ENCODE measurements around the gene ZNF653.
"Not testable (repeated sequence)": the region's sequence is repeated elsewhere in the genome, so short reads cannot be mapped to it uniquely, and the experiment has no call there.

The ZNF653 gene

DNA sequence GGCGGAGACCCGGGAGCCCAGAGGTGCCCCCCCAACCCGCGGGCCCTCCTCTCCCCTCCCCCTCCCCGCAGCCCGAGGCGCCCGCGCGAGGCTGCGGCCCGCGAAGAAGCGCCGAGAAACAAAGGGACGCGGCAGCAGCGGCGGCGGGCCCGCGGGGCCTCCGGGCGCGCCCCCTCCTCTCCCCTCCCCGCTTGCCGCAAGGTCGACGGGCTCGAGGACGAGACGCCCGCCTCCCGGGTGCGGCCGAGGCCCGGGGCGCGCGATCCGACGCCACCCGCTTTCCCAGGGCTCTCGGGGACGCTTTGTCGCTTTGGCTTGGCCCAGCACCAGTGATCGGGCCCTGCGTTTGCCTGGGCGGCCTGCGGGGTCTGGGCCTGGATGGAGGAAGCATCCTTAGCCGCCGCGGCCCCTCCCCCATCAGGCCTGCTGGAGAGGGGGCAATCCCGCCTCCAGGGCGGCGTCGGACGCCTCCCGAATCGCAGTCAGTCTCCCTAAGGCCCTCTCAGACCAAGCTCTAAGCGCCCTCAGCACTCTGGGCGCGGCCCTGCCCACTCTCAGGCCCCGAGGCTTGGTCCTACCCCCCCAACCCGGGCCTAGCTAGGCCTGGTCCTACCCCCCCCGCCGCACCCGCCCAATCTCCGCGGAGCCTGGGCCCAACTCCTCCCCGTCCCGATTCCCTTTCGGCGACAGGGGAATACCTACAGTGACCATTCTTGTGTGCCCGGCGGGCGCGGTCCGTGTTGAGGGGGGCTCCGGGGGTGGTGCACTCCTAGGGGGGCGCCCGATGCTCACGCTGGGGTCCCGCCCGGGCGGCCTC lies 25.5 kb downstream of the ZNF653 start:
- Mint-ChIP-seq H3K9me3 (no peaks in the 10 kb centered on the region), H3K36me3 (ENCODE audit: low read depth) (peaks cover 8% of the 10 kb centered on the region), H3K27ac (no peak overlapping the region), H3K27me3 (peaks cover 45% of the 10 kb centered on the region), H3K4me3 (no peak overlapping the region), H3K4me1 (ENCODE audit: low read depth) (peaks cover 22% of the 10 kb centered on the region)
- no peak for DNase-seq

- Mint-ChIP-seq H3K27me3 (peaks cover 45% of the 10 kb centered on the region), H3K4me1 (ENCODE audit: low read depth) (peaks cover 22% of the 10 kb centered on the region), H3K4me3 (no peak overlapping the region), H3K27ac (no peak overlapping the region), H3K36me3 (ENCODE audit: low read depth) (peaks cover 6% of the 10 kb centered on the region), H3K9me3 (no peaks in the 10 kb centered on the region)
- DNase-seq: peak; percentile 54
Measured at GRCh38 chr19:11479090-11479897, 26.3 kb downstream of the ZNF653 start.

DNA sequence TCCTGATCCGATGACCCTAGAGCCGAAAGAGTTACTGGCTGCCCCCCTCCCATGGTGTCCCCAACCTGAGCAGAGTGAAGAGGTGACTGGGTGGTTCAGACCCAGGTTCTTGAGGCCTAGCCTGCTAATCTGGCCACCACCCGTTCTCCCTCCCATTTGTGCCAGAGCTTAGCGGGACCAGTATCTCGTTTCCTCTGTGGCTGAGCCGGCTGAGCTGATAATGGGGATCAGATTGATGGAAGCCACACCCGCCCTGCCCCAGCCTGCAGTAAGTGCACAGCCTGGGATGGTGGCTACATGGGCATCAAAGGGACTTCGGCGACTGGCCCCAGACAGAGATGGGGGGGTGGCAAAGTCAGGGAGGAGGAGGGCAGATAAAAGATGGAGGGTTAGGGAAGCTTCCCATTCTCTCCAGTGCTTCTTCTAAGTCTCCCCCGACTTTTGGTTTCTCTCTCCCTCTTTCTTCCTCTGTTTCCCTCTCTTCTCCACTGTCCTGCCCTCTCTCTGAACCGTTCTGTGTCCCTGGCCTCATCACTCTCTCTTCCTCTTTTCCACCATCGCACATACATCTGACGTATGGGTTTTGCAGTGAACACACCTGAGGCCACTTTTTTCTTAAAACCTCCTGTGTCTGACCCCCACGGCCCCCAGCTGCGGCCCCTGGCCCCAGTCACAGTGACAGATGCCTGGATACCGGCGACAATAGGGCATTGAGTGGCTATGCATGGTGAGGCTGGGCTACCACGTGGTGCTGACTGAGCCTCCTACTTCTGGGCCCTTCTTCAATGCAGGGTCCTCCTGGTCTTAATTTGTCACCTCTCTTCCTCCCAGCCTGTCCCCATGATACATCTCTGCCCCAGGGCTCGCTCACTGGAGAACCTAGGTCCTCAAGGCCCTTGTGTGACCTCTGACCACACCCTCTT lies 27.2 kb downstream of the ZNF653 start:
- no peak overlapping the region for H3K27ac Mint-ChIP-seq
- H3K27me3 Mint-ChIP-seq: peaks cover 42% of the 10 kb centered on the region
- no peak for DNase-seq
- H3K36me3 Mint-ChIP-seq (ENCODE audit: low read depth): peaks cover 2% of the 10 kb centered on the region
- no peak overlapping the region for H3K4me3 Mint-ChIP-seq
- peaks cover 22% of the 10 kb centered on the region for H3K4me1 Mint-ChIP-seq (ENCODE audit: low read depth)
- H3K9me3 Mint-ChIP-seq: no peaks in the 10 kb centered on the region

DNA sequence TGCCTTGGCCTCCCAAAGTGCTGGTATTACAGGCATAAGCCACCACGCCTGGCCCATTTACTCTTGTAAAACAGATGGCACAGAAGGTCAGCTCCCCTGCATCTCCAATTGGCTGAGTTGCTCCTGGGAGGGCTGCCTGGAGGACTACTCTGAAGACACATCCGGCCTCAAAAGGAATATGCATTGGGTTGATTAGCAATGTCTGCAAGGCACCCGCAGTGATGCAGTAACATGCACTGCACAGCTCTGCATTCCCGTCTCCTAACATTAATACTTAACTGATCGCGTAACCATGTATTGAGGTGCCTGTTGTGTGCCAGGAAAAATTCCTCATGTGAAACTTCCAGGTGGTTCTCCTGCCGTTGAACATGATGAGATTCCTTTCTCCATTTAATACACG lies 29.8 kb downstream of the ZNF653 start:
- Mint-ChIP-seq H3K27ac (no peak overlapping the region), H3K36me3 (ENCODE audit: low read depth) (no peaks in the 10 kb centered on the region), H3K4me3 (no peak overlapping the region), H3K9me3 (no peaks in the 10 kb centered on the region), H3K4me1 (ENCODE audit: low read depth) (peaks cover 4% of the 10 kb centered on the region), H3K27me3 (peaks cover 22% of the 10 kb centered on the region)
- no peak for DNase-seq

GRCh38 chr19:11475343-11475742 lies 30.3 kb downstream of the ZNF653 start:
- H3K27ac Mint-ChIP-seq; DNase-seq; H3K9me3 Mint-ChIP-seq; H3K4me1 Mint-ChIP-seq (ENCODE audit: low read depth); H3K36me3 Mint-ChIP-seq (ENCODE audit: low read depth); H3K4me3 Mint-ChIP-seq: not testable (repeated sequence)
- H3K27me3 Mint-ChIP-seq: peaks cover 22% of the 10 kb centered on the region

DNA sequence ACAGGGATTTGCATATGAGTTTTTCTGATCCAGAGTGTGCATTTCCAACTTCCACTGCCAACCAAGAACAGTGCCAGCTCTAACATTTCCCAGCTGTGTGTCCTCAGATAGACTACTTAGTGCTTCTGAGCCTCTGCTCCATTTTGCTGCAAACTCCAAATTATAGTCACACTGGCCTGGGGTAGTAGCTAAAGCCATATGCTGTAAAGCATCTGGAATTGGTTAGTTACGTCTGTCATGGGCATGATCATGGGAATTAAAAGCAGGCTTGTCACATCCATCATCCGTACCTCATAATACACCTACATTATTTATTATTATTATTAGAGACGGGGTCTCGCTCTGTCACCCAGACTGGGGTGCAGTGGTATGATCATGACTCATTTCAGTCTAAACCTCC lies 31.9 kb downstream of the ZNF653 start:
- no peaks in the 10 kb centered on the region for H3K4me1 Mint-ChIP-seq (ENCODE audit: low read depth)
- H3K4me3 Mint-ChIP-seq: no peak overlapping the region
- H3K9me3 Mint-ChIP-seq: no peaks in the 10 kb centered on the region
- no peak overlapping the region for H3K27ac Mint-ChIP-seq
- no peak for DNase-seq
- H3K36me3 Mint-ChIP-seq (ENCODE audit: low read depth): no peaks in the 10 kb centered on the region
- H3K27me3 Mint-ChIP-seq: peaks cover 16% of the 10 kb centered on the region

DNA sequence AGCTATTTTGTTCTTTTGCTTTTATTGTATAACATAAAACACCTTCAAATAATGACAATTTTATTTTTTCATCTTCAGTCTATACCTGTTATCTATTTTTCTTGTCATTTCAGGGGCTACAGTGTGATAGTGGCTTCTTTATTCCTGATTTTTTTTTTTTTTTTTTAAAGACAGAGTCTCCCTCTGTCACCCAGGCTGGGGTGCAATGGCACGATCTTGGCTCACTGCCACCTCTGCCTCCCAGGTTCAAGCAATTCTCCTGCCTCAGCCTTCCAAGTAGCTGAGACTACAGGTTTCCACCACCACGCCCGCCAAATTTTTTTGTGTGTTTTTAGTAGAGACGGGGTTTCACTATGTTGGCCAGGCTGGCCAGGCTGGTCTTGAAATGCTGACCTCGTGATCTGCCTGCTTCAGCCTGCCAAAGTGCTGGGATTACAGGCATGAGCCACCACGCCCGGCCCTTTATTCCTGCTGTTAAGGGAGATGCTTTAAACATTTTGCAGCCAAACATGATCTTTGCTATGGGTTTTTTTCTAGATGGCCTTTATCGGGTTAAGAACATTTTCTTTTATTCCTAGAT lies 37.3 kb downstream of the ZNF653 start:
- not testable (repeated sequence) for H3K4me3 Mint-ChIP-seq; H3K27me3 Mint-ChIP-seq; H3K9me3 Mint-ChIP-seq; H3K36me3 Mint-ChIP-seq (ENCODE audit: low read depth); H3K4me1 Mint-ChIP-seq (ENCODE audit: low read depth); H3K27ac Mint-ChIP-seq; DNase-seq

GRCh38 chr19:11465600-11465999 lies 40.0 kb downstream of the ZNF653 start:
- Mint-ChIP-seq H3K36me3 (ENCODE audit: low read depth) (no peaks in the 10 kb centered on the region), H3K27me3 (peaks cover 4% of the 10 kb centered on the region), H3K27ac (no peak overlapping the region), H3K9me3 (no peaks in the 10 kb centered on the region), H3K4me3 (no peak overlapping the region), H3K4me1 (ENCODE audit: low read depth) (no peaks in the 10 kb centered on the region)
- DNase-seq: no peak

- H3K4me3 Mint-ChIP-seq: no peak overlapping the region
- no peaks in the 10 kb centered on the region for H3K9me3 Mint-ChIP-seq
Measured at GRCh38 chr19:11464333-11465265, 41.0 kb downstream of the ZNF653 start.

GRCh38 chr19:11463391-11463790 lies 42.2 kb downstream of the ZNF653 start:
- no peaks in the 10 kb centered on the region for H3K36me3 Mint-ChIP-seq (ENCODE audit: low read depth)
- no peak overlapping the region for H3K4me3 Mint-ChIP-seq
- no peaks in the 10 kb centered on the region for H3K4me1 Mint-ChIP-seq (ENCODE audit: low read depth)
- no peaks in the 10 kb centered on the region for H3K9me3 Mint-ChIP-seq
- peaks cover 18% of the 10 kb centered on the region for H3K27me3 Mint-ChIP-seq
- DNase-seq: no peak
- H3K27ac Mint-ChIP-seq: no peak overlapping the region

More at GRCh38 chr19:11464333-11465265, 41.0 kb downstream of the ZNF653 start:
- Mint-ChIP-seq H3K27ac (no peak overlapping the region), H3K36me3 (ENCODE audit: low read depth) (no peaks in the 10 kb centered on the region), H3K27me3 (peaks cover 13% of the 10 kb centered on the region), H3K4me1 (ENCODE audit: low read depth) (no peaks in the 10 kb centered on the region)
- no peak for DNase-seq

DNA sequence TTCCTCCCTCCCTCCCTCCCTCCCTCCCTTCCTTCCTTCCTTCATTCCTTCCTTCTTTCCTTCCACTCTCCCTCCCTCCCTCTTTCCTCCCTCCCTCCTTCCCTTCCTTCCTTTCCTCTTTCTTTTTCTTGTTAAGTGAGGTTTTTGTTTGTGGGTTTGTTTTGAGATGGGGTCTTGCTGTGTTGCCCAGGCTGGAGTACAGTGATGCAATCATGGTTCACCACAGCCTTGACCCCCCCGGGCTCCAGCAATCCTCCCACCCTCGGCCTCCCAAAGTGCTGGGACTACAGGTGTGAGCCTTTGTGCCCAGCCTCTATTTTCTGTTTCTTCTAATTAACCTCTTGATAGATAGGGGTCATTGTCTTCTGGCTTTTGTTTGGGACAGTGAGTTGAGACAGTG lies 44.2 kb downstream of the ZNF653 start:
- no peaks in the 10 kb centered on the region for H3K9me3 Mint-ChIP-seq
- no peaks in the 10 kb centered on the region for H3K36me3 Mint-ChIP-seq (ENCODE audit: low read depth)
- peaks cover 22% of the 10 kb centered on the region for H3K27me3 Mint-ChIP-seq
- no peaks in the 10 kb centered on the region for H3K4me1 Mint-ChIP-seq (ENCODE audit: low read depth)
- no peak overlapping the region for H3K4me3 Mint-ChIP-seq
- no peak overlapping the region for H3K27ac Mint-ChIP-seq
- DNase-seq: no peak

DNA sequence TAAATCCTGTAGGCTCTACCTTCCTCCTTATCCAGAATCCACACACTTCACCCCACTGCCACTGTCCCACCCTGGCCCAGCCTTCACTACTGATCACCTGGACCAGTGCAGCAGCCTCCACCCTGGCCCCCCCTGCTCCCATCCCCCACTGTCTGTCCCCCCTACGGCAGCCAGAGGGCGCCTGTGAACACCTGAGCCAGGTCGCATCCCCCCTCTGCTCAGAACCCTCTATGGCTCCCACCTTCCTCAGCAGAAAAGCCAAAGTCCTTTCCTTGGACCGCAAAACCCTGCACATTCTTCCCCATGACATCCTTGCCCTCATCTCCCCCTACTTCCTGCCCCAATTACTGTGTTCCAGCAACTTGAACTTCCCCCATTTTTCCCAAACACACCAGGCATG lies 45.4 kb downstream of the ZNF653 start:
- Mint-ChIP-seq H3K36me3 (ENCODE audit: low read depth) (no peaks in the 10 kb centered on the region), H3K27ac (no peak overlapping the region), H3K4me1 (ENCODE audit: low read depth) (no peaks in the 10 kb centered on the region), H3K4me3 (no peak overlapping the region), H3K27me3 (peaks cover 18% of the 10 kb centered on the region), H3K9me3 (no peaks in the 10 kb centered on the region)
- no peak for DNase-seq

DNA sequence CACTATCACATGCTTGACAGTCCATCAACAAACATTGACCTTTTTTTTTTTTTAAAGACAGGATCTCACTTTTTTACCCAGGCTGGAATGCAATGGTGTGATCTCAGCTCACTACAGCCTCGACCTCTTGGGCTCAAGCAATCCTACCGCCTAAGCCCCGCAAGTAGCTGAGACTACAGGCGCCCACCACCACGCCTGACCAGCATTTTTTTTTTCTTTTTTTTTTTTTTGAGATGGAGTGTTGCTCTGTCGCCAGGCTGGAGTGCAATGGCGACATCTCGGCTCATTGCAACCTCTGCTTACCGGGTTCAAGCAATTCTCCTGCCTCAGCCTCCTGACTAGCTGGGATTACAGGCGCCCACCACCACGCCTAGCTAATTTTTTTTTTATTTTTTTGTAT lies 46.7 kb downstream of the ZNF653 start:
- DNase-seq; H3K36me3 Mint-ChIP-seq (ENCODE audit: low read depth); H3K9me3 Mint-ChIP-seq; H3K4me1 Mint-ChIP-seq (ENCODE audit: low read depth); H3K27ac Mint-ChIP-seq; H3K4me3 Mint-ChIP-seq: not testable (repeated sequence)
- H3K27me3 Mint-ChIP-seq: peaks cover 18% of the 10 kb centered on the region

Data from activated T-cell treated with anti-CD3 and anti-CD28 coated beads, Interleukin-2, amount 50 U/mL, for 24 hours (primary cell).